Heart left ventricle (tissue), 16 donors: ENCODE measurements around the gene DEPDC5. TPM values are rescaled to one million over a fixed set of nuclear protein-coding genes. Genes with fewer than 3 reads are reported as not detected.

Experiments used
- ATAC-seq, 4 donors: fragments of 200-7000 bp; cut with Tn5 transposase; one replicate each; pipeline ENCODE4 v1.9.1; 2020 to 2022; ENCODE audit warnings: moderate library complexity in 4 of 4, mild to moderate bottlenecking in 3 of 4, moderate number of reproducible peaks in 1 of 4
- DNase-seq, 5 donors: peaks; one replicate each; pipeline ENCODE4 v3.0.0-alpha.2; 2020
- H3K27ac ChIP-seq, 12 donors: fragments of 200-600 bp; sonication (generic) in 4 of 12; one replicate each; pipeline versions ENCODE4 v1.5.0 to v1.8.0; 2016 to 2022; ENCODE audit warnings: mild to moderate bottlenecking in 2 of 12
- H3K27me3 ChIP-seq, 9 donors: fragments of 200-600 bp; sonication (generic) in 2 of 9; one replicate each; pipeline versions ENCODE4 v1.5.1 to v1.8.0; 2016 to 2022; ENCODE audit warnings: mild to moderate bottlenecking in 3 of 9
- H3K36me3 ChIP-seq, 9 donors: fragments of 200-600 bp; sonication (generic) in 2 of 9; one replicate each; pipeline versions ENCODE4 v1.5.0 to v1.8.0; 2018 to 2022; ENCODE audit warnings: mild to moderate bottlenecking in 2 of 9
- H3K4me1 ChIP-seq, 12 donors: fragments of 200-600 bp; sonication (generic) in 4 of 12; one replicate each; pipeline versions ENCODE4 v1.5.0 to v1.8.0; 2016 to 2022; ENCODE audit warnings: mild to moderate bottlenecking in 3 of 12
- H3K4me3 ChIP-seq, 12 donors: fragments of 200-600 bp; sonication (generic) in 4 of 12; one replicate each; pipeline versions ENCODE4 v1.5.0 to v1.8.0; 2017 to 2022; ENCODE audit warnings: mild to moderate bottlenecking in 9 of 12, moderate library complexity in 4 of 12
- H3K9me3 ChIP-seq, 12 donors: fragments of 200-600 bp; sonication (generic) in 4 of 12; one replicate each; pipeline versions ENCODE4 v1.5.0 to v1.8.0; 2016 to 2022; ENCODE audit warnings: mild to moderate bottlenecking in 1 of 12
- POLR2A ChIP-seq, 2 donors: fragments of 450-650 bp; IDR thresholded peaks; one replicate each; pipeline ENCODE4 v1.6.1; 2017; ENCODE audit warnings: antibody characterized with exemption in 2 of 2, mild to moderate bottlenecking in 2 of 2, moderate library complexity in 2 of 2
- WGBS, 4 donors: extraction: QIAGEN DNeasy Blood & Tissue Kit in 2 of 4; methylation state at CpG; one replicate each; pipeline versions ENCODE4 v1.1.5 to v1.1.7; 2013 to 2018; 5-methylcytosine and 5-hydroxymethylcytosine counted together
- intact Hi-C, 10 donors: fragments of 100-400 bp; cut with DNase I; formaldehyde crosslinking; loops; one replicate each; pipeline versions ENCODE4 v1.11.1 to v1.14.2; 2022
- polyA plus RNA-seq, 2 donors: library from polyadenylated mRNA; stranded (reverse); fragments of 200-250 nt; gene quantifications; one replicate each; pipeline ENCODE4 v1.2.3, GENCODE V29; 2013
- total RNA-seq, 9 donors: library from RNA; depleted of rRNA in 2 of 9; stranded (reverse); fragments of >200 nt in 2 of 9; fragmentation: NEBNext Ultra II Directional in 3 of 9; extraction: Animal tissue kit (Norgen Biotek cat#: 25700) in 3 of 9; gene quantifications; one replicate each; pipeline versions ENCODE4 v1.1.0 to v1.2.4, GENCODE V29; 2016 to 2023
- TF ChIP-seq, protein P1 (sequence below), 12 donors: fragments of 200-600 bp; sonication (generic) in 4 of 12; IDR thresholded peaks; one replicate each; pipeline versions ENCODE4 v1.5.0 to v1.8.0; 2018 to 2022; ENCODE audit warnings: antibody characterized with exemption in 12 of 12, mild to moderate bottlenecking in 5 of 12
- donor health status: ischemic (EF 13 %, LVEDD 7.1; RV severe dilation, severe dysfunction).
- donor health status: healthy with polysubstance abuse.
- donor health status: DM: no; HTN: yes; CAD: no.
- donor health status: DM: no; HTN: no; CAD: no.
- donor health status: ischemic (EF 25% LVEDD 6.9; RV normal size, moderate dysfunction).
- donor health status: ischemic (EF 25% LVEDD 5.7; RV mildly dilated, moderate dysfunction).
- donor health status: healthy.
- donor health status: DM: yes; HTN: yes; CAD: no.
- donor health status: ischemic (EF 35%, LVEDD 5.7; RV mildly dilated, moderate dysfunction).
- donor health status: nonischemic (EF 11% LVEDD 7.7; RV severe dilation, severe dysfunction).
- donor health status: DM: yes; HTN: yes; CAD: no.
- donor health status: PGD.
- donor health status: ischemic (EF 29% LVEDD 5.4; RV normal size, mild dysfunction).
- donor health status: nonischemic (EF 23%, LVEDD 6.1; RV moderate dilation, normal function).

DEPDC5 gene
- total and polyA plus RNA-seq, 11 donors = 5.7 to 21.4 (median 10.4) TPM

GRCh38 chr22:31951194-31952093 is 197.6 kb downstream of the DEPDC5 start:
- Histone ChIP-seq H3K27me3 (no peaks in the 10 kb centered on the region), H3K4me3 (no peak overlapping the region), H3K9me3 (no peaks in the 10 kb centered on the region), H3K27ac (peak overlapping the region in 10 of 12 donors; percentile 19 to 82 (median 52)), H3K36me3 (peaks cover 0 to 73% (median 40%) of the 10 kb centered on the region in 9 donors), H3K4me1 (peaks cover 7 to 88% (median 71%) of the 10 kb centered on the region in 12 donors)
- TF ChIP-seq POLR2A (IDR thresholded peaks at IDR 0.05) = no peak
- TF ChIP-seq, protein P1, sequence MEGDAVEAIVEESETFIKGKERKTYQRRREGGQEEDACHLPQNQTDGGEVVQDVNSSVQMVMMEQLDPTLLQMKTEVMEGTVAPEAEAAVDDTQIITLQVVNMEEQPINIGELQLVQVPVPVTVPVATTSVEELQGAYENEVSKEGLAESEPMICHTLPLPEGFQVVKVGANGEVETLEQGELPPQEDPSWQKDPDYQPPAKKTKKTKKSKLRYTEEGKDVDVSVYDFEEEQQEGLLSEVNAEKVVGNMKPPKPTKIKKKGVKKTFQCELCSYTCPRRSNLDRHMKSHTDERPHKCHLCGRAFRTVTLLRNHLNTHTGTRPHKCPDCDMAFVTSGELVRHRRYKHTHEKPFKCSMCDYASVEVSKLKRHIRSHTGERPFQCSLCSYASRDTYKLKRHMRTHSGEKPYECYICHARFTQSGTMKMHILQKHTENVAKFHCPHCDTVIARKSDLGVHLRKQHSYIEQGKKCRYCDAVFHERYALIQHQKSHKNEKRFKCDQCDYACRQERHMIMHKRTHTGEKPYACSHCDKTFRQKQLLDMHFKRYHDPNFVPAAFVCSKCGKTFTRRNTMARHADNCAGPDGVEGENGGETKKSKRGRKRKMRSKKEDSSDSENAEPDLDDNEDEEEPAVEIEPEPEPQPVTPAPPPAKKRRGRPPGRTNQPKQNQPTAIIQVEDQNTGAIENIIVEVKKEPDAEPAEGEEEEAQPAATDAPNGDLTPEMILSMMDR (IDR thresholded peaks at IDR 0.05) = no peak
- ATAC-seq = peak in 3 of 4 donors; percentile 3 to 23 (median 14)
- WGBS, 4 donors = 72 to 81% (median 74%) methylated on average over 8 of the region's 8 CpGs
- DNase-seq = no peak
- intact Hi-C loops = loop anchor here in 2 of 10 donors (10.0 kb wide), 2 partner anchors 77 to 97 kb away; no protein-coding TSS in a partner anchor

GRCh38 chr22:31952094-31952401 is 198.2 kb downstream of the DEPDC5 start:
- Histone ChIP-seq H3K4me3 (no peak overlapping the region), H3K36me3 (peaks cover 0 to 79% (median 46%) of the 10 kb centered on the region in 9 donors), H3K27ac (peak overlapping the region in 9 of 12 donors; percentile 2 to 82 (median 55)), H3K9me3 (no peaks in the 10 kb centered on the region), H3K27me3 (no peaks in the 10 kb centered on the region), H3K4me1 (peaks cover 7 to 82% (median 66%) of the 10 kb centered on the region in 12 donors)
- DNase-seq = no peak
- WGBS, 4 donors = 63 to 79% (median 76%) methylated on average over 2 of the region's 2 CpGs
- intact Hi-C loops = loop anchor here in 2 of 10 donors (10.0 kb wide), 2 partner anchors 77 to 97 kb away; no protein-coding TSS in a partner anchor
- ATAC-seq = peak in 1 of 4 donors; percentile 4
- TF ChIP-seq POLR2A (IDR thresholded peaks at IDR 0.05) = no peak
- TF ChIP-seq, protein P1 (IDR thresholded peaks at IDR 0.05) = no peak

GRCh38 chr22:31952472-31952871 is 198.7 kb downstream of the DEPDC5 start:
- TF ChIP-seq POLR2A (IDR thresholded peaks at IDR 0.05) = no peak
- TF ChIP-seq, protein P1 (IDR thresholded peaks at IDR 0.05) = no peak
- DNase-seq = no peak
- intact Hi-C loops = loop anchor here in 2 of 10 donors (10.0 kb wide), 2 partner anchors 78 to 98 kb away; no protein-coding TSS in a partner anchor
- peak in 3 of 4 donors; percentile 19 to 71 (median 44) for ATAC-seq
- H3K36me3 ChIP-seq = peaks cover 0 to 79% (median 48%) of the 10 kb centered on the region in 9 donors
- no peaks in the 10 kb centered on the region for H3K27me3 ChIP-seq
- no peaks in the 10 kb centered on the region for H3K9me3 ChIP-seq
- 35 to 67% (median 56%) methylated on average over 2 of the region's 2 CpGs for WGBS, 4 donors
- peaks cover 7 to 78% (median 62%) of the 10 kb centered on the region in 12 donors for H3K4me1 ChIP-seq
- no peak overlapping the region for H3K4me3 ChIP-seq
- H3K27ac ChIP-seq = peak overlapping the region in 8 of 12 donors; percentile 2 to 82 (median 52)

DNA sequence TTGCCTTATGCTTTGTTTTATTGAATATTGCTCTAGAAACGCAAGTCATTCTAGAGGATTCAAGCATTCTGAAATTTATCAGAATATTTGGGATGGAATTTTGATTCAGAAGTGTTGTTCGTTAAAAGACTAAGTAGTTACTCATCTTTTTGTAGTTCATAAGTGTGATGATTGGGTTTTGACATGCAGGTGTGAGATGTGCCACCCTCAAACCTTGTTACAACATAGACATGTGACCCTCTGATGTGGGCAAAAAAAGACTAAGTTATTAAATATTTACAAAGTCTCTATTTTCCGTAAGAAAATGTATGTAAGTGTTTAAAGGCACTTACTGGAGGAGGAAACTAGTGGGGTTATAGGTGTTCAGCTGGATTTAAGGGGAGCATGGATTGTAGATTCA is 199.4 kb downstream of the DEPDC5 start:
- Histone ChIP-seq H3K27ac (peak overlapping the region in 6 of 12 donors; percentile 2 to 82 (median 75)), H3K36me3 (peaks cover 0 to 79% (median 48%) of the 10 kb centered on the region in 9 donors), H3K9me3 (no peaks in the 10 kb centered on the region), H3K27me3 (no peaks in the 10 kb centered on the region), H3K4me3 (no peak overlapping the region), H3K4me1 (peaks cover 7 to 70% (median 55%) of the 10 kb centered on the region in 12 donors)
- WGBS, 4 donors = 69 to 95% (median 90%) methylated on average over 3 of the region's 3 CpGs
- no peak for DNase-seq
- TF ChIP-seq, protein P1 (IDR thresholded peaks at IDR 0.05) = no peak
- TF ChIP-seq POLR2A (IDR thresholded peaks at IDR 0.05) = no peak
- no peak for ATAC-seq
- intact Hi-C loops = loop anchor here in 2 of 10 donors (10.0 kb wide), 2 partner anchors 78 to 98 kb away; no protein-coding TSS in a partner anchor
